OCI-LY1 (cell line): ENCODE results near the gene GALNT17.

Source experiments
- H2AFZ ChIP-seq: fragments of 200-600 bp; sonication (generic), shearing (Covaris generic); 2 replicates; pipeline ENCODE4 v1.6.0; 2014; ENCODE audit warnings: antibody characterized with exemption, mild to moderate bottlenecking, low read length
- H3F3A ChIP-seq: fragments of 200-600 bp; sonication (generic), shearing (Covaris generic); 2 replicates; pipeline ENCODE4 v1.6.0; 2014; ENCODE audit warnings: mild to moderate bottlenecking, antibody characterized with exemption, low read length, moderate library complexity; ENCODE audit not compliant: insufficient read depth
- H3K27ac ChIP-seq: fragments of 200-600 bp; sonication (generic); 2 replicates; pipeline ENCODE4 v1.5.1; 2014; ENCODE audit warnings: low read length, mixed run types, mild to moderate bottlenecking, low read depth; ENCODE audit not compliant: poor library complexity, severe bottlenecking
- H3K27me3 ChIP-seq: fragments of 200-600 bp; sonication (generic); 2 replicates; pipeline ENCODE4 v1.6.0; 2014; ENCODE audit warnings: antibody characterized with exemption, mild to moderate bottlenecking, low read length, moderate library complexity; ENCODE audit not compliant: insufficient read depth
- H3K36me3 ChIP-seq: fragments of 200-600 bp; sonication (generic); 2 replicates; pipeline ENCODE4 v1.6.1; 2014; ENCODE audit warnings: mild to moderate bottlenecking, antibody characterized with exemption, low read length, moderate library complexity, mixed read lengths; ENCODE audit not compliant: insufficient read depth
- H3K4me1 ChIP-seq: fragments of 200-600 bp; sonication (generic); 2 replicates; pipeline ENCODE4 v1.5.1; 2014; ENCODE audit warnings: mild to moderate bottlenecking, low read length, moderate library complexity; ENCODE audit not compliant: insufficient read depth, severe bottlenecking
- H3K4me2 ChIP-seq: fragments of 200-600 bp; sonication (generic), shearing (Covaris generic); 2 replicates; pipeline ENCODE4 v1.6.1; 2014; ENCODE audit warnings: low read length
- H3K4me3 ChIP-seq: fragments of 200-600 bp; sonication (generic); 2 replicates; pipeline ENCODE4 v1.5.1; 2014; ENCODE audit warnings: low read length, low read depth, mild to moderate bottlenecking, mixed read lengths; ENCODE audit not compliant: poor library complexity, severe bottlenecking
- H3K79me2 ChIP-seq: fragments of 200-600 bp; shearing (Covaris generic); 2 replicates; pipeline ENCODE4 v1.6.1; 2016; ENCODE audit warnings: mixed run types, low read length, mixed read lengths; ENCODE audit not compliant: insufficient read depth
- H3K9ac ChIP-seq: fragments of 200-600 bp; sonication (generic), shearing (Covaris generic); 2 replicates; pipeline ENCODE4 v1.6.1; 2014; ENCODE audit warnings: mild to moderate bottlenecking, low read length, mixed read lengths
- H3K9me2 ChIP-seq: fragments of 200-600 bp; sonication (generic), shearing (Covaris generic); 2 replicates; pipeline ENCODE4 v1.6.1; 2014; ENCODE audit warnings: low read depth, mild to moderate bottlenecking, low read length, mixed read lengths
- H3K9me3 ChIP-seq: fragments of 200-600 bp; shearing (Covaris generic); 2 replicates; pipeline ENCODE4 v1.6.1; 2014; ENCODE audit warnings: low read length, mixed read lengths
- H4K20me1 ChIP-seq: fragments of 200-600 bp; sonication (generic), shearing (Covaris generic); 2 replicates; pipeline ENCODE4 v1.6.0; 2016; ENCODE audit warnings: mild to moderate bottlenecking, low read length; ENCODE audit not compliant: insufficient read depth
- CTCF ChIP-seq: fragments of 200-600 bp; sonication (generic), shearing (Covaris generic); IDR thresholded peaks from 2 replicates; pipeline ENCODE4 v1.5.1; 2017; ENCODE audit warnings: mild to moderate bottlenecking, antibody characterized with exemption, low read length, moderate library complexity, mixed read lengths
- EZH2 ChIP-seq: fragments of 200-600 bp; sonication (generic), shearing (Covaris generic); IDR thresholded peaks from 2 replicates; pipeline ENCODE4 v1.8.0; 2017; ENCODE audit warnings: borderline replicate concordance, mixed run types, mild to moderate bottlenecking, antibody characterized with exemption, low read length, moderate library complexity, mixed read lengths

The GALNT17 gene

GRCh38 chr7:71491336-71491735 is 359.4 kb downstream of the GALNT17 start:
- Histone ChIP-seq H3K9me3 (no peaks in the 10 kb centered on the region), H4K20me1 (no peaks in the 10 kb centered on the region)

GRCh38 chr7:71495828-71496227 is 363.9 kb downstream of the GALNT17 start:
- Histone ChIP-seq H3K4me3 (no peak overlapping the region), H3K27me3 (no peaks in the 10 kb centered on the region), H3K36me3 (no peaks in the 10 kb centered on the region), H3K79me2 (no peaks in the 10 kb centered on the region), H3K9me3 (no peaks in the 10 kb centered on the region), H3K9ac (no peak overlapping the region), H3F3A (no peaks in the 10 kb centered on the region), H2AFZ (no peak overlapping the region), H3K4me2 (no peak overlapping the region), H4K20me1 (no peaks in the 10 kb centered on the region), H3K27ac (no peak overlapping the region), H3K9me2 (no peaks in the 10 kb centered on the region), H3K4me1 (no peaks in the 10 kb centered on the region)
- TF ChIP-seq CTCF = no peak
- no peak for TF ChIP-seq EZH2

More at GRCh38 chr7:71491336-71491735, 359.4 kb downstream of the GALNT17 start:
- Histone ChIP-seq H2AFZ (no peak overlapping the region), H3K9me2 (no peaks in the 10 kb centered on the region), H3K79me2 (no peaks in the 10 kb centered on the region), H3K4me1 (no peaks in the 10 kb centered on the region), H3K4me2 (no peak overlapping the region), H3K27me3 (no peaks in the 10 kb centered on the region), H3K4me3 (no peak overlapping the region), H3K36me3 (no peaks in the 10 kb centered on the region), H3K27ac (no peak overlapping the region), H3F3A (no peaks in the 10 kb centered on the region), H3K9ac (no peak overlapping the region)
- TF ChIP-seq CTCF (no peak), EZH2 (no peak)

GRCh38 chr7:71497256-71497946 is 365.5 kb downstream of the GALNT17 start:
- no peaks in the 10 kb centered on the region for H3K36me3 ChIP-seq
- H2AFZ ChIP-seq = no peak overlapping the region
- no peak for TF ChIP-seq CTCF
- no peak for TF ChIP-seq EZH2
- H3K27me3 ChIP-seq = no peaks in the 10 kb centered on the region
- no peaks in the 10 kb centered on the region for H4K20me1 ChIP-seq
- no peak overlapping the region for H3K4me2 ChIP-seq
- no peaks in the 10 kb centered on the region for H3K9me2 ChIP-seq
- H3K9me3 ChIP-seq = no peaks in the 10 kb centered on the region
- no peak overlapping the region for H3K9ac ChIP-seq
- no peaks in the 10 kb centered on the region for H3K4me1 ChIP-seq
- H3F3A ChIP-seq = no peaks in the 10 kb centered on the region
- no peak overlapping the region for H3K4me3 ChIP-seq
- H3K79me2 ChIP-seq = no peaks in the 10 kb centered on the region
- no peak overlapping the region for H3K27ac ChIP-seq
